Fibroblast of skin of left biceps (primary cell): ENCODE measurements around the gene RFX4.
"Not testable (repeated sequence)": the region's sequence is repeated elsewhere in the genome, so short reads cannot be mapped to it uniquely, and the experiment has no call there.

Source experiments
- DNase-seq, 2 experiments: peaks; one replicate each; pipeline ENCODE4 v3.0.0-alpha.2; 2013; ENCODE audit warnings: low read depth in 2 of 2

RFX4 gene

GRCh38 chr12:106690569-106691305 lies 107.9 kb downstream of the RFX4 start:
- no peak for DNase-seq

GRCh38 chr12:106692033-106692432 lies 109.2 kb downstream of the RFX4 start:
- not testable (repeated sequence) for DNase-seq

- DNase-seq: no peak
These were observed 110.4 kb downstream of the RFX4 start for GRCh38 chr12:106692896-106693820.

- DNase-seq: no peak
These were observed 113.3 kb downstream of the RFX4 start for GRCh38 chr12:106696071-106696470.

GRCh38 chr12:106696681-106697417 lies 114.0 kb downstream of the RFX4 start:
- DNase-seq: no peak

- no peak for DNase-seq
These were observed 121.3 kb downstream of the RFX4 start for GRCh38 chr12:106704081-106704480.

- no peak for DNase-seq
These were observed 123.2 kb downstream of the RFX4 start for GRCh38 chr12:106705971-106706370.

GRCh38 chr12:106709068-106709511 lies 126.3 kb downstream of the RFX4 start:
- DNase-seq: no peak

GRCh38 chr12:106710143-106710893 lies 127.5 kb downstream of the RFX4 start:
- DNase-seq: no peak

GRCh38 chr12:106711316-106711715 lies 128.5 kb downstream of the RFX4 start:
- no peak for DNase-seq

- no peak for DNase-seq
These were observed 130.0 kb downstream of the RFX4 start for GRCh38 chr12:106712768-106713167.

GRCh38 chr12:106714926-106715325 lies 132.1 kb downstream of the RFX4 start:
- DNase-seq: no peak

GRCh38 chr12:106715582-106715981 lies 132.8 kb downstream of the RFX4 start:
- DNase-seq: no peak

- DNase-seq: no peak
These were observed 134.9 kb downstream of the RFX4 start for GRCh38 chr12:106717673-106718072.

- DNase-seq: no peak
These were observed 137.1 kb downstream of the RFX4 start for GRCh38 chr12:106719879-106720278.

GRCh38 chr12:106720696-106721095 lies 137.9 kb downstream of the RFX4 start:
- no peak for DNase-seq

GRCh38 chr12:106721915-106722314 lies 139.1 kb downstream of the RFX4 start:
- no peak for DNase-seq

GRCh38 chr12:106722837-106723236 lies 140.0 kb downstream of the RFX4 start:
- no peak for DNase-seq

GRCh38 chr12:106723416-106723815 lies 140.6 kb downstream of the RFX4 start:
- DNase-seq: no peak

GRCh38 chr12:106724116-106724515 lies 141.3 kb downstream of the RFX4 start:
- DNase-seq: no peak

- DNase-seq: no peak
These were observed 142.1 kb downstream of the RFX4 start for GRCh38 chr12:106724934-106725333.
